ENCODE data around the gene BRSK2.

The BRSK2 gene

GRCh38 chr11:1438967-1439330 lies 49.2 kb downstream of the BRSK2 start:
- Histone ChIP-seq H3K9me2 (replicated peaks; ENCODE audit: insufficient read depth, low read length) (no peaks in the 10 kb centered on the region), H3K4me2 (ENCODE audit: low read depth, low read length) (no peak overlapping the region), H3K4me3 (ENCODE audit: low read length) (no peak overlapping the region), H2AFZ (ENCODE audit: low read length) (no peak overlapping the region), H3K36me3 (replicated peaks; ENCODE audit: insufficient read depth, low read length) (no peaks in the 10 kb centered on the region), H3K9me3 (replicated peaks; ENCODE audit: insufficient read depth, low read length) (no peaks in the 10 kb centered on the region), H3K4me1 (ENCODE audit: low read length) (no peaks in the 10 kb centered on the region), H3K79me2 (ENCODE audit: low read length) (no peaks in the 10 kb centered on the region), H4K20me1 (ENCODE audit: insufficient read depth, low read length) (no peaks in the 10 kb centered on the region), H3K9ac (ENCODE audit: low read length) (no peak overlapping the region), H3F3A (ENCODE audit: insufficient read depth, low read length) (no peaks in the 10 kb centered on the region), H3K27me3 (replicated peaks; ENCODE audit: insufficient read depth, low read length) (peaks cover 13% of the 10 kb centered on the region), H3K27ac (ENCODE audit: low read length) (no peak overlapping the region)
- no peak for DNase-seq
- TF ChIP-seq EZH2phosphoT487 (IDR thresholded peaks at IDR 0.05; ENCODE audit: low read length) (no peak), EZH2 (optimal IDR thresholded peaks at IDR 0.05; ENCODE audit: low read depth, low read length) (no peak), CTCF (IDR thresholded peaks at IDR 0.05; ENCODE audit: low read length) (no peak)

- Histone ChIP-seq H3K27ac (ENCODE audit: low read length) (no peak overlapping the region), H3K9me2 (replicated peaks; ENCODE audit: insufficient read depth, low read length) (no peaks in the 10 kb centered on the region), H2AFZ (ENCODE audit: low read length) (no peak overlapping the region), H3K9me3 (replicated peaks; ENCODE audit: insufficient read depth, low read length) (no peaks in the 10 kb centered on the region), H3K36me3 (replicated peaks; ENCODE audit: insufficient read depth, low read length) (no peaks in the 10 kb centered on the region), H3K9ac (ENCODE audit: low read length) (no peak overlapping the region), H3F3A (ENCODE audit: insufficient read depth, low read length) (no peaks in the 10 kb centered on the region), H3K4me1 (ENCODE audit: low read length) (no peaks in the 10 kb centered on the region), H3K4me3 (ENCODE audit: low read length) (no peak overlapping the region), H4K20me1 (ENCODE audit: insufficient read depth, low read length) (no peaks in the 10 kb centered on the region), H3K4me2 (ENCODE audit: low read depth, low read length) (no peak overlapping the region), H3K79me2 (ENCODE audit: low read length) (no peaks in the 10 kb centered on the region), H3K27me3 (replicated peaks; ENCODE audit: insufficient read depth, low read length) (peaks cover 13% of the 10 kb centered on the region)
- DNase-seq: no peak
- TF ChIP-seq CTCF (IDR thresholded peaks at IDR 0.05; ENCODE audit: low read length): no peak
- no peak for TF ChIP-seq EZH2phosphoT487 (IDR thresholded peaks at IDR 0.05; ENCODE audit: low read length)
- no peak for TF ChIP-seq EZH2 (optimal IDR thresholded peaks at IDR 0.05; ENCODE audit: low read depth, low read length)
These were observed 49.6 kb downstream of the BRSK2 start for GRCh38 chr11:1439341-1439740.

DNA sequence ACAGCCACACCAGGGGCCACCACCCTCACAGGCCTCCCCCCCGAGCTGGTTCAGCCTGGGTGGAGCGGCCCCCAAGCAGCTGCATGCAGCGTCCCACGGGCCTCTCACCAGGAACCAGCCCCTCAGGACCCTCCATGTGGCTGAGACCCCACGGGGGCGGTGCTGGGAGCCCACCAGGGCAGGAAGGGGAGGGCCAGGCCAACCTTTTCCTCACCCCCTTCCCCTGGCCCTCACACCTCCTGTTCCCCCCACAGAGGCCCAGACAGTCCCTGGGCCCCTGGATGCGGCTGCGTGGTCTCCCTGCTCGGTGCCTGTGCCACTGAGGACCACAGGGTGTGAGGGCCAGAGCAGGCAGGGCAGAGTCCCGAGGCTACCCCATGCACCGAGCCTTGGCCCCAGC lies 50.3 kb downstream of the BRSK2 start:
- Histone ChIP-seq H2AFZ (ENCODE audit: low read length) (no peak overlapping the region), H3K79me2 (ENCODE audit: low read length) (no peaks in the 10 kb centered on the region), H3F3A (ENCODE audit: insufficient read depth, low read length) (no peaks in the 10 kb centered on the region), H3K9me2 (replicated peaks; ENCODE audit: insufficient read depth, low read length) (no peaks in the 10 kb centered on the region), H3K36me3 (replicated peaks; ENCODE audit: insufficient read depth, low read length) (no peaks in the 10 kb centered on the region), H3K9me3 (replicated peaks; ENCODE audit: insufficient read depth, low read length) (no peaks in the 10 kb centered on the region), H3K27me3 (replicated peaks; ENCODE audit: insufficient read depth, low read length) (peaks cover 16% of the 10 kb centered on the region), H3K4me2 (ENCODE audit: low read depth, low read length) (no peak overlapping the region), H3K27ac (ENCODE audit: low read length) (no peak overlapping the region), H3K4me3 (ENCODE audit: low read length) (no peak overlapping the region), H3K9ac (ENCODE audit: low read length) (no peak overlapping the region), H3K4me1 (ENCODE audit: low read length) (no peaks in the 10 kb centered on the region), H4K20me1 (ENCODE audit: insufficient read depth, low read length) (no peaks in the 10 kb centered on the region)
- TF ChIP-seq CTCF (IDR thresholded peaks at IDR 0.05; ENCODE audit: low read length) (no peak), EZH2phosphoT487 (IDR thresholded peaks at IDR 0.05; ENCODE audit: low read length) (no peak), EZH2 (optimal IDR thresholded peaks at IDR 0.05; ENCODE audit: low read depth, low read length) (no peak)
- DNase-seq: no peak
